VCaP (cell line): ENCODE results near the gene STXBP6.

Experiments used
- H3K27ac ChIP-seq: fragments of 450-650 bp; 2 replicates; pipeline ENCODE4 v1.5.1; 2017
- TF ChIP-seq, protein P1 (sequence below): fragments of 450-650 bp; conservative IDR thresholded peaks from 2 replicates; pipeline ENCODE4 v1.5.1; 2017; ENCODE audit warnings: mild to moderate bottlenecking, moderate library complexity

Gene STXBP6

DNA sequence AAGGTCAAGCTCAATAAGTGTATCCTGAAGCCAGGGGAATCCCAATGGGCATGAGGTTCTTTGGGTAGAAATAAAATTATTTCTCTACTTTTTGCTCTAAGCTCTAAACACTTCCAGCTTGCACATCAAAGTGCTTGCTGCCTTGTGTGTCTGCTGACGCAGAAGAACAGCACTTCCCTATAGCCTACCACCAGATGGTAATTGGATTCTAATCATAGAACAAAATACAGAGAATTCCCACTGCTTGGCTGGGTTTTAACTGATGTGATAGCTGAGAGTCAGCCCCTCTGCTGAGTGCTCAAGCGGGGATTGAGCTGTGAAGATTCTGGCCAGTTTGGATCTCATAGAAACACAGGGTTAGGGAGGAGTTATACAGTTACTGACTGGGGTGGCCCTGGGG is 283.5 kb downstream of the STXBP6 start:
- TF ChIP-seq, protein P1, sequence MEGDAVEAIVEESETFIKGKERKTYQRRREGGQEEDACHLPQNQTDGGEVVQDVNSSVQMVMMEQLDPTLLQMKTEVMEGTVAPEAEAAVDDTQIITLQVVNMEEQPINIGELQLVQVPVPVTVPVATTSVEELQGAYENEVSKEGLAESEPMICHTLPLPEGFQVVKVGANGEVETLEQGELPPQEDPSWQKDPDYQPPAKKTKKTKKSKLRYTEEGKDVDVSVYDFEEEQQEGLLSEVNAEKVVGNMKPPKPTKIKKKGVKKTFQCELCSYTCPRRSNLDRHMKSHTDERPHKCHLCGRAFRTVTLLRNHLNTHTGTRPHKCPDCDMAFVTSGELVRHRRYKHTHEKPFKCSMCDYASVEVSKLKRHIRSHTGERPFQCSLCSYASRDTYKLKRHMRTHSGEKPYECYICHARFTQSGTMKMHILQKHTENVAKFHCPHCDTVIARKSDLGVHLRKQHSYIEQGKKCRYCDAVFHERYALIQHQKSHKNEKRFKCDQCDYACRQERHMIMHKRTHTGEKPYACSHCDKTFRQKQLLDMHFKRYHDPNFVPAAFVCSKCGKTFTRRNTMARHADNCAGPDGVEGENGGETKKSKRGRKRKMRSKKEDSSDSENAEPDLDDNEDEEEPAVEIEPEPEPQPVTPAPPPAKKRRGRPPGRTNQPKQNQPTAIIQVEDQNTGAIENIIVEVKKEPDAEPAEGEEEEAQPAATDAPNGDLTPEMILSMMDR, result no peak

DNA sequence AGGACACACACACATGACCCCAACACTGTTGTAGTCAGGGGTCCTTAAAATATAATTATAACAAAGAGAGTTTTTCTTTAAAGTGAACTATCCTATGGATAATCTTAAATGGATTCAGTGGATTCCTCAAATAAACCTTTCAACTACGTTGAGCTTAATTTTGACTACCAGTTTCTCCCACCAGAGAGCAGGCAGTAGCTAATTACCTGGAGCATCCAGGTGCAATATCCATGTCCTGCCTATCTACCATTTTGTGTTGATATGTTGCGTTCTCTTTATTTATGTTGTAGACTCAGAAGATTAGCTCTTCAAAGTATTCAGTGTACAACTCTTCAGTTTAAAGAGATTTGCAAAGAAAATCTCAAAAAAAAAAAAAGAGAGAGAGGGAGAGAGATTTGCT is 288.8 kb downstream of the STXBP6 start:
- TF ChIP-seq, protein P1, result peak; percentile 49; the same call in 1 of the 2 replicates
- no peak overlapping the region for H3K27ac ChIP-seq

More for the DNA sequence above, 283.5 kb downstream of the STXBP6 start:
- H3K27ac ChIP-seq, result no peak overlapping the region
